Measurements from ENCODE around the gene SLC25A10. TPM values are rescaled to one million over a fixed set of nuclear protein-coding genes. Genes with fewer than 3 reads are reported as not detected.

SLC25A10 gene
- total and polyA plus RNA-seq, 10 of the 15 experiments (the other 5 are each of a cell fraction or from before 2014, with no cell fraction given) = 0.11 to 72.7 (median 22.3) TPM

DNA sequence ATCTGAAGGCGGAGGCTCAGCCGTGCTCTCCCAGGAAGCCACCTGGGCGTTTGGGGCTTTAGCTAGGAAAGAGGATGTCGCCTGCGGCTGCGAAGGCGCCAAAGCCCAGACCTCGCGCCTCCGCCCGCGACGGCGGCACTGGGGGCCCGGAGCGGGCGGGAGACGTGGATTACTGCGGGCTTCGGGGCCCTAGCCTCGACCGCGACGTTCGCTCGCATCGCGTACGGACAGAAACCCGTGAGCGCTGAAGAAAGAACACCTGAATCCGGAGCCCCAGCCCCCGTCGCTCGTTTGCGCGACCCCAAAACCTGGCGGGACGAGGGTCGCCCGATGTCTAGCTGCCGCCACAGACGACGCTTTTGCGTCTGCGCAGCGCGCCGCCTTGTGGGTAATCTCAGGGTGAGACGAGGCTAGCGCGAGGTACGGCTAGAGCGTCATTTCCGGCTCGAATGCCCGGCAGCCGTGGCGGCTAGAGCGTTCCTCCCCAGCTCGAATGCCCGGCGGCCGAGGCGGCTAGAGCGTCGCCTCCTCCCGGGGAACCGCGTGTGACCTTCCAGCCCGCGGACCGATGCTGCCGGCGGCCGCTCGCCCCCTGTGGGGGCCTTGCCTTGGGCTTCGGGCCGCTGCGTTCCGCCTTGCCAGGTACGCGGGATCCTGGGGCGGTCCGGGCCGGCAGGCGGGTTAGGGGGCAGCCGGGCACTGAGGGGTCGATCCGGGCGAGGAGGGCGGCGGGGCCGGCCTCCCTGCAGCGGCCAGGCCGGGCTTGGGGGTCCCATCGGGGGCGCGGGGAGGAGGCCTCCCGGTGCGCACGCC lies 8.9 kb upstream of the SLC25A10 start, which contains the start of gene MRPL12 (continued):
- TF ChIP-seq, protein P1, sequence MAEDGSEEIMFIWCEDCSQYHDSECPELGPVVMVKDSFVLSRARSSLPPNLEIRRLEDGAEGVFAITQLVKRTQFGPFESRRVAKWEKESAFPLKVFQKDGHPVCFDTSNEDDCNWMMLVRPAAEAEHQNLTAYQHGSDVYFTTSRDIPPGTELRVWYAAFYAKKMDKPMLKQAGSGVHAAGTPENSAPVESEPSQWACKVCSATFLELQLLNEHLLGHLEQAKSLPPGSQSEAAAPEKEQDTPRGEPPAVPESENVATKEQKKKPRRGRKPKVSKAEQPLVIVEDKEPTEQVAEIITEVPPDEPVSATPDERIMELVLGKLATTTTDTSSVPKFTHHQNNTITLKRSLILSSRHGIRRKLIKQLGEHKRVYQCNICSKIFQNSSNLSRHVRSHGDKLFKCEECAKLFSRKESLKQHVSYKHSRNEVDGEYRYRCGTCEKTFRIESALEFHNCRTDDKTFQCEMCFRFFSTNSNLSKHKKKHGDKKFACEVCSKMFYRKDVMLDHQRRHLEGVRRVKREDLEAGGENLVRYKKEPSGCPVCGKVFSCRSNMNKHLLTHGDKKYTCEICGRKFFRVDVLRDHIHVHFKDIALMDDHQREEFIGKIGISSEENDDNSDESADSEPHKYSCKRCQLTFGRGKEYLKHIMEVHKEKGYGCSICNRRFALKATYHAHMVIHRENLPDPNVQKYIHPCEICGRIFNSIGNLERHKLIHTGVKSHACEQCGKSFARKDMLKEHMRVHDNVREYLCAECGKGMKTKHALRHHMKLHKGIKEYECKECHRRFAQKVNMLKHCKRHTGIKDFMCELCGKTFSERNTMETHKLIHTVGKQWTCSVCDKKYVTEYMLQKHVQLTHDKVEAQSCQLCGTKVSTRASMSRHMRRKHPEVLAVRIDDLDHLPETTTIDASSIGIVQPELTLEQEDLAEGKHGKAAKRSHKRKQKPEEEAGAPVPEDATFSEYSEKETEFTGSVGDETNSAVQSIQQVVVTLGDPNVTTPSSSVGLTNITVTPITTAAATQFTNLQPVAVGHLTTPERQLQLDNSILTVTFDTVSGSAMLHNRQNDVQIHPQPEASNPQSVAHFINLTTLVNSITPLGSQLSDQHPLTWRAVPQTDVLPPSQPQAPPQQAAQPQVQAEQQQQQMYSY (CRISPR knock-in tag; IDR thresholded peaks at IDR 0.05) = no peak
- no peak for TF ChIP-seq STAT1 (conservative IDR thresholded peaks at IDR 0.05)
- 0 out of 2 replicates have a peak, but pooled peaks have one; percentile 62 for TF ChIP-seq MEF2A (IDR thresholded peaks at IDR 0.05; ENCODE audit: insufficient read depth, low read depth, low read length)
- TF ChIP-seq, protein P2, sequence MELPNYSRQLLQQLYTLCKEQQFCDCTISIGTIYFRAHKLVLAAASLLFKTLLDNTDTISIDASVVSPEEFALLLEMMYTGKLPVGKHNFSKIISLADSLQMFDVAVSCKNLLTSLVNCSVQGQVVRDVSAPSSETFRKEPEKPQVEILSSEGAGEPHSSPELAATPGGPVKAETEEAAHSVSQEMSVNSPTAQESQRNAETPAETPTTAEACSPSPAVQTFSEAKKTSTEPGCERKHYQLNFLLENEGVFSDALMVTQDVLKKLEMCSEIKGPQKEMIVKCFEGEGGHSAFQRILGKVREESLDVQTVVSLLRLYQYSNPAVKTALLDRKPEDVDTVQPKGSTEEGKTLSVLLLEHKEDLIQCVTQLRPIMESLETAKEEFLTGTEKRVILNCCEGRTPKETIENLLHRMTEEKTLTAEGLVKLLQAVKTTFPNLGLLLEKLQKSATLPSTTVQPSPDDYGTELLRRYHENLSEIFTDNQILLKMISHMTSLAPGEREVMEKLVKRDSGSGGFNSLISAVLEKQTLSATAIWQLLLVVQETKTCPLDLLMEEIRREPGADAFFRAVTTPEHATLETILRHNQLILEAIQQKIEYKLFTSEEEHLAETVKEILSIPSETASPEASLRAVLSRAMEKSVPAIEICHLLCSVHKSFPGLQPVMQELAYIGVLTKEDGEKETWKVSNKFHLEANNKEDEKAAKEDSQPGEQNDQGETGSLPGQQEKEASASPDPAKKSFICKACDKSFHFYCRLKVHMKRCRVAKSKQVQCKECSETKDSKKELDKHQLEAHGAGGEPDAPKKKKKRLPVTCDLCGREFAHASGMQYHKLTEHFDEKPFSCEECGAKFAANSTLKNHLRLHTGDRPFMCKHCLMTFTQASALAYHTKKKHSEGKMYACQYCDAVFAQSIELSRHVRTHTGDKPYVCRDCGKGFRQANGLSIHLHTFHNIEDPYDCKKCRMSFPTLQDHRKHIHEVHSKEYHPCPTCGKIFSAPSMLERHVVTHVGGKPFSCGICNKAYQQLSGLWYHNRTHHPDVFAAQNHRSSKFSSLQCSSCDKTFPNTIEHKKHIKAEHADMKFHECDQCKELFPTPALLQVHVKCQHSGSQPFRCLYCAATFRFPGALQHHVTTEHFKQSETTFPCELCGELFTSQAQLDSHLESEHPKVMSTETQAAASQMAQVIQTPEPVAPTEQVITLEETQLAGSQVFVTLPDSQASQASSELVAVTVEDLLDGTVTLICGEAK (IDR thresholded peaks at IDR 0.05; ENCODE audit: borderline replicate concordance) = peak; percentile 86
- no peak for TF ChIP-seq ZNF384 (IDR thresholded peaks at IDR 0.05; ENCODE audit: borderline replicate concordance, low read depth, low read length)
- 0 out of 2 replicates have a peak, but pooled peaks have one; percentile 29 for TF ChIP-seq TCF12 (IDR thresholded peaks at IDR 0.05; ENCODE audit: low read depth, low read length)
- peak; percentile 72; the same call in 1 of the 2 replicates for TF ChIP-seq ZNF24 (IDR thresholded peaks at IDR 0.05)
- peak; percentile 82 for TF ChIP-seq POU2F2 (IDR thresholded peaks at IDR 0.05; ENCODE audit: borderline replicate concordance, low read depth, low read length)
- TF ChIP-seq ZZZ3 (IDR thresholded peaks at IDR 0.05; ENCODE audit: control insufficient read depth, insufficient read length, low read depth) = no peak
- 0 out of 2 replicates have a peak, but pooled peaks have one; percentile 46 for TF ChIP-seq IRF4 (IDR thresholded peaks at IDR 0.05; ENCODE audit: low read depth, low read length)
- TF ChIP-seq RELA (IDR thresholded peaks at IDR 0.05; ENCODE audit: borderline replicate concordance, partially characterized antibody) = peak; percentile 66
- TF ChIP-seq ZNF274 (IDR thresholded peaks at IDR 0.05; ENCODE audit: insufficient read depth, insufficient read length) = no peak
- TF ChIP-seq CHD4 (IDR thresholded peaks at IDR 0.05) = no peak
- peak; percentile 86 for TF ChIP-seq YY1 (IDR thresholded peaks at IDR 0.05; ENCODE audit: low read depth, low read length)
- no peak for TF ChIP-seq JUND (IDR thresholded peaks at IDR 0.05; ENCODE audit: low read depth, low read length)
- TF ChIP-seq SIX5 (IDR thresholded peaks at IDR 0.05; ENCODE audit: low read depth, low read length, severe bottlenecking) = peak; percentile 55
- TF ChIP-seq, protein P3, sequence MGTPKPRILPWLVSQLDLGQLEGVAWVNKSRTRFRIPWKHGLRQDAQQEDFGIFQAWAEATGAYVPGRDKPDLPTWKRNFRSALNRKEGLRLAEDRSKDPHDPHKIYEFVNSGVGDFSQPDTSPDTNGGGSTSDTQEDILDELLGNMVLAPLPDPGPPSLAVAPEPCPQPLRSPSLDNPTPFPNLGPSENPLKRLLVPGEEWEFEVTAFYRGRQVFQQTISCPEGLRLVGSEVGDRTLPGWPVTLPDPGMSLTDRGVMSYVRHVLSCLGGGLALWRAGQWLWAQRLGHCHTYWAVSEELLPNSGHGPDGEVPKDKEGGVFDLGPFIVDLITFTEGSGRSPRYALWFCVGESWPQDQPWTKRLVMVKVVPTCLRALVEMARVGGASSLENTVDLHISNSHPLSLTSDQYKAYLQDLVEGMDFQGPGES (IDR thresholded peaks at IDR 0.05) = no peak
- TF ChIP-seq CBX5 (IDR thresholded peaks at IDR 0.05; ENCODE audit: low read depth) = no peak
- peak; percentile 90 for TF ChIP-seq PML (IDR thresholded peaks at IDR 0.05; ENCODE audit: low read length)
- no peak for TF ChIP-seq FOS (IDR thresholded peaks at IDR 0.05; ENCODE audit: borderline replicate concordance, extremely low read depth, insufficient read length)
- no peak for TF ChIP-seq FOXK2 (IDR thresholded peaks at IDR 0.05)
- TF ChIP-seq MYB (IDR thresholded peaks at IDR 0.05; ENCODE audit: borderline replicate concordance, low read depth, low read length) = no peak
- TF ChIP-seq BRCA1 (IDR thresholded peaks at IDR 0.05; ENCODE audit: low read depth, low read length) = peak; percentile 74

Measured in GM12878 (cell line).